Measurements from ENCODE around the gene CD109.

DNA sequence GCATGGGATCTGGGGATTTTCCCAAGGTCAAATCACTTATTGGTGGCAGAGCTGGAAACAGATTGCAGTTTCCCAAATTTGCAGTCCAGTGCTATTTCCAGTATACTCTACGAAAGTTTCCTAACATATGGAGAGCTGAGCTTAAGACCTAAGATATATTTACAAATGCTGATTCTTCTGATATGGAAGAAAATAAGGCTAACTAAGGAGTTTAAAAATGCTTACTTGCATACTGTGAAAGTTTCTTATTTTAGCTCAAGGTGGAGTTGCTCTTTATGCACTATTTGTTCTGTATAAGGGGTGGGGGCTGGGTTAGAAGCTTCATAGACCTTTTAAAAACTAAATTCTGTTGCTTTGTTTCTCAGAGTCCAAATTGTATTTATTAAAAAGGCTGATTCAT is 7.5 kb downstream of the CD109 start:
- TF ChIP-seq POLR2AphosphoS5 (IDR thresholded peaks at IDR 0.05): no peak
- TF ChIP-seq, protein P1, sequence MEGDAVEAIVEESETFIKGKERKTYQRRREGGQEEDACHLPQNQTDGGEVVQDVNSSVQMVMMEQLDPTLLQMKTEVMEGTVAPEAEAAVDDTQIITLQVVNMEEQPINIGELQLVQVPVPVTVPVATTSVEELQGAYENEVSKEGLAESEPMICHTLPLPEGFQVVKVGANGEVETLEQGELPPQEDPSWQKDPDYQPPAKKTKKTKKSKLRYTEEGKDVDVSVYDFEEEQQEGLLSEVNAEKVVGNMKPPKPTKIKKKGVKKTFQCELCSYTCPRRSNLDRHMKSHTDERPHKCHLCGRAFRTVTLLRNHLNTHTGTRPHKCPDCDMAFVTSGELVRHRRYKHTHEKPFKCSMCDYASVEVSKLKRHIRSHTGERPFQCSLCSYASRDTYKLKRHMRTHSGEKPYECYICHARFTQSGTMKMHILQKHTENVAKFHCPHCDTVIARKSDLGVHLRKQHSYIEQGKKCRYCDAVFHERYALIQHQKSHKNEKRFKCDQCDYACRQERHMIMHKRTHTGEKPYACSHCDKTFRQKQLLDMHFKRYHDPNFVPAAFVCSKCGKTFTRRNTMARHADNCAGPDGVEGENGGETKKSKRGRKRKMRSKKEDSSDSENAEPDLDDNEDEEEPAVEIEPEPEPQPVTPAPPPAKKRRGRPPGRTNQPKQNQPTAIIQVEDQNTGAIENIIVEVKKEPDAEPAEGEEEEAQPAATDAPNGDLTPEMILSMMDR (IDR thresholded peaks at IDR 0.05): no peak
